ENCODE measurements around the gene GRAMD2A. TPM values are rescaled to one million over a fixed set of nuclear protein-coding genes. Genes with fewer than 3 reads are reported as not detected.
"Not testable (repeated sequence)": the region's sequence is repeated elsewhere in the genome, so short reads cannot be mapped to it uniquely, and the experiment has no call there.

GRAMD2A gene
- total RNA-seq, 4 donors from 2014 or later = 1.1 to 2.9 (median 2.2) TPM

- TF ChIP-seq EP300 (IDR thresholded peaks at IDR 0.05) (no peak), POLR2A (IDR thresholded peaks at IDR 0.05) (no peak), CTCF (IDR thresholded peaks at IDR 0.05) (no peak)
- Histone ChIP-seq H3K4me3 (no peak overlapping the region), H3K4me1 (peaks cover 0 to 33% (median 27%) of the 10 kb centered on the region in 4 donors), H3K27ac (no peak overlapping the region), H3K36me3 (no peaks in the 10 kb centered on the region), H3K27me3 (no peaks in the 10 kb centered on the region), H3K9me3 (no peaks in the 10 kb centered on the region)
- 82 to 84% methylated on average over 5 of the region's 5 CpGs for WGBS, 2 donors
- no peak for DNase-seq (ENCODE audit: low spot score in 2 of 2)
Observed at GRCh38 chr15:72172796-72173195, 24.8 kb downstream of the GRAMD2A start.

GRCh38 chr15:72171978-72172377 lies 25.6 kb downstream of the GRAMD2A start:
- peaks cover 0 to 33% (median 27%) of the 10 kb centered on the region in 4 donors for H3K4me1 ChIP-seq
- H3K4me3 ChIP-seq; H3K9me3 ChIP-seq; DNase-seq (ENCODE audit: low spot score in 2 of 2); H3K27me3 ChIP-seq; H3K27ac ChIP-seq; H3K36me3 ChIP-seq: not testable (repeated sequence)
- WGBS, 2 donors = 81 to 82% methylated on average over 10 of the region's 10 CpGs

- DNase-seq (ENCODE audit: low spot score in 2 of 2) = no peak
Observed at GRCh38 chr15:72170691-72171090, 26.9 kb downstream of the GRAMD2A start.

GRCh38 chr15:72169921-72170611 lies 27.5 kb downstream of the GRAMD2A start:
- Histone ChIP-seq H3K27ac (peak overlapping the region in 3 of 4 donors; percentile 9 to 47 (median 26)), H3K4me3 (no peak overlapping the region), H3K36me3 (no peaks in the 10 kb centered on the region), H3K9me3 (no peaks in the 10 kb centered on the region), H3K4me1 (peaks cover 0 to 19% (median 15%) of the 10 kb centered on the region in 4 donors), H3K27me3 (no peaks in the 10 kb centered on the region)
- 71 to 89% methylated on average over 16 of the region's 16 CpGs for WGBS, 2 donors
- DNase-seq (ENCODE audit: low spot score in 2 of 2) = no peak
- TF ChIP-seq EP300 (IDR thresholded peaks at IDR 0.05) = no peak
- TF ChIP-seq CTCF (IDR thresholded peaks at IDR 0.05) = no peak

More at GRCh38 chr15:72170691-72171090, 26.9 kb downstream of the GRAMD2A start:
- H3K36me3 ChIP-seq = no peaks in the 10 kb centered on the region
- WGBS, 2 donors = 84 to 90% methylated on average over 7 of the region's 7 CpGs
- peak overlapping the region in 1 of 4 donors; percentile 26 for H3K27ac ChIP-seq
- H3K4me3 ChIP-seq = no peak overlapping the region
- H3K27me3 ChIP-seq = no peaks in the 10 kb centered on the region
- H3K9me3 ChIP-seq = no peaks in the 10 kb centered on the region
- TF ChIP-seq CTCF (IDR thresholded peaks at IDR 0.05) (no peak), EP300 (IDR thresholded peaks at IDR 0.05) (no peak), POLR2A (IDR thresholded peaks at IDR 0.05) (no peak)
- H3K4me1 ChIP-seq = peaks cover 0 to 24% (median 17%) of the 10 kb centered on the region in 4 donors

GRCh38 chr15:72169236-72169920 lies 28.2 kb downstream of the GRAMD2A start:
- peak overlapping the region in 2 of 4 donors; percentile 26 to 47 for H3K27ac ChIP-seq
- no peak overlapping the region for H3K4me3 ChIP-seq

More at GRCh38 chr15:72169236-72169920, 28.2 kb downstream of the GRAMD2A start:
- no peaks in the 10 kb centered on the region for H3K27me3 ChIP-seq
- peaks cover 0 to 19% (median 15%) of the 10 kb centered on the region in 4 donors for H3K4me1 ChIP-seq
- no peaks in the 10 kb centered on the region for H3K9me3 ChIP-seq
- 71% methylated on average over 9 to 10 of the region's 10 CpGs for WGBS, 2 donors
- no peak for TF ChIP-seq POLR2A (IDR thresholded peaks at IDR 0.05)
- TF ChIP-seq EP300 (IDR thresholded peaks at IDR 0.05) = no peak
- TF ChIP-seq CTCF (IDR thresholded peaks at IDR 0.05) = no peak
- no peaks in the 10 kb centered on the region for H3K36me3 ChIP-seq
- no peak for DNase-seq (ENCODE audit: low spot score in 2 of 2)

Measured in tibial nerve (tissue), 4 donors.